C4-2B (cell line): ENCODE measurements around the gene HDAC10.

Experiments used
- CTCF ChIP-seq: fragments of 450-650 bp; conservative IDR thresholded peaks from 2 replicates; pipeline ENCODE4 v1.5.1; 2017; ENCODE audit warnings: mild to moderate bottlenecking
- ZFX ChIP-seq: fragments of 450-650 bp; IDR thresholded peaks from 2 replicates; pipeline ENCODE4 v1.6.1; 2017

GRCh38 chr22:50289151-50289941, 38.3 kb upstream of the HDAC10 start:
- TF ChIP-seq CTCF (no peak), ZFX (no peak)
